Natural killer cell (primary cell): Measurements from ENCODE around the gene ANKRD6. TPM values are rescaled to one million over a fixed set of nuclear protein-coding genes. Genes with fewer than 3 reads are reported as not detected.

ENCODE experiments used
- ATAC-seq, 3 donors: fragments of 150-1000 bp in 2 of 3; fragments of 200-7000 bp in 1 of 3; cut with Tn5 transposase; 1 replicate in 1 of 3; 2 replicates in 2 of 3; pipeline ENCODE4 v1.10.0; 2021; ENCODE audit warnings: mild to moderate bottlenecking in 2 of 3, moderate library complexity in 2 of 3
- DNase-seq, 2 donors: peaks; one replicate each; pipeline versions ENCODE4 v3.0.0 to v3.0.0-alpha.2; 2013 to 2021; ENCODE audit warnings: mixed read lengths in 1 of 2
- H3K27ac ChIP-seq: one replicate; pipeline ENCODE4 v1.5.1; 2013; ENCODE audit warnings: mild to moderate bottlenecking, low read length
- H3K27me3 ChIP-seq: one replicate; pipeline ENCODE4 v1.6.1; 2013; ENCODE audit warnings: low read length; ENCODE audit not compliant: control insufficient read depth, insufficient read depth
- H3K36me3 ChIP-seq: one replicate; pipeline ENCODE4 v1.6.1; 2013; ENCODE audit warnings: low read length; ENCODE audit not compliant: control insufficient read depth, insufficient read depth
- H3K4me1 ChIP-seq: one replicate; pipeline ENCODE4 v1.6.1; 2013; ENCODE audit warnings: low read length; ENCODE audit not compliant: control insufficient read depth, insufficient read depth
- H3K4me3 ChIP-seq: one replicate; pipeline ENCODE4 v1.5.1; 2013; ENCODE audit warnings: low read length
- H3K9me3 ChIP-seq: one replicate; pipeline ENCODE4 v1.6.1; 2013; ENCODE audit warnings: low read length; ENCODE audit not compliant: control insufficient read depth, insufficient read depth
- H3K27ac Mint-ChIP-seq, 2 donors: one replicate each; pipeline ENCODE4 v1.8.0; 2022; ENCODE audit warnings: mild to moderate bottlenecking in 2 of 2, mixed read lengths in 2 of 2, moderate library complexity in 1 of 2
- H3K27me3 Mint-ChIP-seq, 2 donors: one replicate each; pipeline ENCODE4 v1.8.0; 2022; ENCODE audit warnings: low read depth in 2 of 2, mixed read lengths in 2 of 2
- H3K36me3 Mint-ChIP-seq: one replicate; pipeline ENCODE4 v1.8.0; 2022; ENCODE audit warnings: mixed read lengths
- H3K4me1 Mint-ChIP-seq, 2 donors: one replicate each; pipeline ENCODE4 v1.8.0; 2022; ENCODE audit warnings: mixed read lengths in 2 of 2
- H3K4me3 Mint-ChIP-seq: one replicate; pipeline ENCODE4 v1.8.0; 2022; ENCODE audit warnings: mild to moderate bottlenecking, moderate library complexity, mixed read lengths
- H3K9me3 Mint-ChIP-seq, 2 donors: one replicate each; pipeline ENCODE4 v1.8.0; 2022; ENCODE audit warnings: mixed read lengths in 2 of 2
- WGBS: methylation state at CpG from one replicate; pipeline ENCODE4 v1.1.7; 2013; ENCODE audit warnings: missing lambda C conversion rate; ENCODE audit not compliant: insufficient coverage; 5-methylcytosine and 5-hydroxymethylcytosine counted together
- intact Hi-C: fragments of 100-400 bp; cut with micrococcal nuclease; formaldehyde crosslinking; loops from one replicate; pipeline ENCODE4 v1.14.2; 2022
- total RNA-seq, 4 donors: library from RNA; stranded (reverse); fragments of 120-200 nt in 1 of 4; gene quantifications; one replicate each; pipeline versions ENCODE4 v1.2.3 to v1.2.4, GENCODE V29; 2013 to 2022
- TF ChIP-seq, protein P1 (sequence below): fragments of 200-600 bp; IDR thresholded peaks from one replicate; pipeline ENCODE4 v1.8.0; 2022; ENCODE audit warnings: antibody characterized with exemption

ANKRD6 gene
- total RNA-seq, 3 donors from 2014 or later (not counting 1 experiment from before 2014, with no cell fraction given), result 4.5 to 9.0 (median 4.6) TPM

DNA sequence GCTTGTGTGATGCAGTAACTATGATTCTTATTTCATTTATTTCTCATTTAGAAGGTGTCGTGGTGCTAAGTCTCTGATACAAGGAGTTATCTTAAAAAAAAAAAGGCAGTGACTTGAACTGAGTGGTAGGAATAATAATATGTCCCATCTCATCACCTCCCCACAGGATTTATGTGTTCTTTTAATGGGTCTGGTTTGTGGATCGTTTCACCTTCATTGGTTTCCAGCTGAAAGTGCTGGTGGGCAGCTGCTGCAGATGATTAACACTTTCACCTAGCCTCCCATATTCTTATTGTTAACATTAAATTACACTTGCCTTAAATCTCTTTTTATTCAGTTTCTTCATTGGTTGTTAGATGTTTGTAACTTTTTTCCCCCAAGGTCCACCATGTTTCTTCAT is 68.8 kb downstream of the ANKRD6 start:
- Histone ChIP-seq H3K4me1 (no peaks in the 10 kb centered on the region), H3K4me3 (no peak overlapping the region), H3K36me3 (no peaks in the 10 kb centered on the region), H3K27ac (no peak overlapping the region), H3K27me3 (no peaks in the 10 kb centered on the region), H3K9me3 (no peaks in the 10 kb centered on the region)
- H3K27me3 Mint-ChIP-seq, result no peaks in the 10 kb centered on the region
- H3K36me3 Mint-ChIP-seq, result no peaks in the 10 kb centered on the region
- no peak for ATAC-seq
- H3K9me3 Mint-ChIP-seq, result no peaks in the 10 kb centered on the region
- WGBS, result 100% methylated on average over 1 of the region's 2 CpGs
- H3K27ac Mint-ChIP-seq, result no peak overlapping the region
- TF ChIP-seq, protein P1, sequence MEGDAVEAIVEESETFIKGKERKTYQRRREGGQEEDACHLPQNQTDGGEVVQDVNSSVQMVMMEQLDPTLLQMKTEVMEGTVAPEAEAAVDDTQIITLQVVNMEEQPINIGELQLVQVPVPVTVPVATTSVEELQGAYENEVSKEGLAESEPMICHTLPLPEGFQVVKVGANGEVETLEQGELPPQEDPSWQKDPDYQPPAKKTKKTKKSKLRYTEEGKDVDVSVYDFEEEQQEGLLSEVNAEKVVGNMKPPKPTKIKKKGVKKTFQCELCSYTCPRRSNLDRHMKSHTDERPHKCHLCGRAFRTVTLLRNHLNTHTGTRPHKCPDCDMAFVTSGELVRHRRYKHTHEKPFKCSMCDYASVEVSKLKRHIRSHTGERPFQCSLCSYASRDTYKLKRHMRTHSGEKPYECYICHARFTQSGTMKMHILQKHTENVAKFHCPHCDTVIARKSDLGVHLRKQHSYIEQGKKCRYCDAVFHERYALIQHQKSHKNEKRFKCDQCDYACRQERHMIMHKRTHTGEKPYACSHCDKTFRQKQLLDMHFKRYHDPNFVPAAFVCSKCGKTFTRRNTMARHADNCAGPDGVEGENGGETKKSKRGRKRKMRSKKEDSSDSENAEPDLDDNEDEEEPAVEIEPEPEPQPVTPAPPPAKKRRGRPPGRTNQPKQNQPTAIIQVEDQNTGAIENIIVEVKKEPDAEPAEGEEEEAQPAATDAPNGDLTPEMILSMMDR, result no peak
- intact Hi-C loops, result no loop called here
- no peaks in the 10 kb centered on the region for H3K4me1 Mint-ChIP-seq
- no peak overlapping the region for H3K4me3 Mint-ChIP-seq
- no peak for DNase-seq

DNA sequence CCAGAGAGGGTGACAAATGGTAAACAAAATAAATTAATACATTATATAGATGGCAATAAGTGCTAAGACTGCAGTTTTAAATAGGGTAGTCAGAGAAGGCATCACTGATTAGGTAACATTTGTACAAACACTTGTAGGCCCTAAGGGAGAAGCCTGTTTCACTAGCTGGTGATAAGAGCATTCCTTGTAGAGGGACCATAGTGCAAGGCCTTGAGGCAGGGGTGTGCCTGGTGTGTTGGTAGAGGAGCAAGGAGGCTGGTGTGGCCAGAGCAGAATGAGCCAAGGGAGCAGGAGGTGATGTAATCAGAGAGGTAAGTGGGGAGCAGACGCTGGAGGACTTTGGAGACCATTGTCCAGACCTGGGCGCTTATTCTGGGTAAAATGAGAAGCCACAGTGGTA is 70.7 kb downstream of the ANKRD6 start:
- intact Hi-C loops, result no loop called here
- 87% methylated on average over 2 of the region's 2 CpGs for WGBS
- H3K4me3 Mint-ChIP-seq, result no peak overlapping the region
- H3K4me1 ChIP-seq, result no peaks in the 10 kb centered on the region
- TF ChIP-seq, protein P1, result no peak
- H3K27ac ChIP-seq, result no peak overlapping the region
- no peaks in the 10 kb centered on the region for H3K27me3 ChIP-seq
- ATAC-seq, result no peak
- no peaks in the 10 kb centered on the region for H3K36me3 Mint-ChIP-seq
- H3K4me3 ChIP-seq, result no peak overlapping the region
- H3K27me3 Mint-ChIP-seq, result no peaks in the 10 kb centered on the region
- no peak for DNase-seq
- no peaks in the 10 kb centered on the region for H3K4me1 Mint-ChIP-seq
- H3K27ac Mint-ChIP-seq, result no peak overlapping the region
- H3K36me3 ChIP-seq, result no peaks in the 10 kb centered on the region
- no peaks in the 10 kb centered on the region for H3K9me3 ChIP-seq
- H3K9me3 Mint-ChIP-seq, result no peaks in the 10 kb centered on the region

DNA sequence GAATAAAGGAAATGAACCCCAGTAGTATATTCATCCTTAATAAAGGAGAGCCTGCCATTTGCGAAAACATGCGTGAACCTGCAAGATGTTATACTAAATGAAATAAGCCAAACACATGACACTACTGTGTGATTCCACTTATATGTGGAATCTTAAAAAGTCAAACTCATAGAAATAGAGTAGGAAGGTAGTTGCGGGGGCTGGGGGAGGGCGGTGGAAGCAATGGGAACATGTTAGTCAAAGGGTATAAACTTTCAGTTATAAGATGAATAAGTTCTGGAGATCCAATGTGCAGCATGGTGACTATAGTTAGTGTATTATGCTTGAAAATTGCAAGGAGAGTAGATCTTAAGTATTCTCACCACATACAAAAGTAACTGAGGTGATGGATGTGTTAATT is 72.9 kb downstream of the ANKRD6 start:
- Histone ChIP-seq H3K4me3 (no peak overlapping the region), H3K36me3 (no peaks in the 10 kb centered on the region), H3K4me1 (no peaks in the 10 kb centered on the region), H3K27me3 (no peaks in the 10 kb centered on the region), H3K27ac (no peak overlapping the region), H3K9me3 (no peaks in the 10 kb centered on the region)
- Mint-ChIP-seq H3K9me3 (no peaks in the 10 kb centered on the region), H3K27ac (no peak overlapping the region), H3K4me3 (no peak overlapping the region), H3K36me3 (no peaks in the 10 kb centered on the region), H3K4me1 (no peaks in the 10 kb centered on the region), H3K27me3 (no peaks in the 10 kb centered on the region)
- intact Hi-C loops, result no loop called here
- ATAC-seq (no peak), DNase-seq (no peak)
- 100% methylated on average over 2 of the region's 4 CpGs for WGBS
- TF ChIP-seq, protein P1, result no peak

DNA sequence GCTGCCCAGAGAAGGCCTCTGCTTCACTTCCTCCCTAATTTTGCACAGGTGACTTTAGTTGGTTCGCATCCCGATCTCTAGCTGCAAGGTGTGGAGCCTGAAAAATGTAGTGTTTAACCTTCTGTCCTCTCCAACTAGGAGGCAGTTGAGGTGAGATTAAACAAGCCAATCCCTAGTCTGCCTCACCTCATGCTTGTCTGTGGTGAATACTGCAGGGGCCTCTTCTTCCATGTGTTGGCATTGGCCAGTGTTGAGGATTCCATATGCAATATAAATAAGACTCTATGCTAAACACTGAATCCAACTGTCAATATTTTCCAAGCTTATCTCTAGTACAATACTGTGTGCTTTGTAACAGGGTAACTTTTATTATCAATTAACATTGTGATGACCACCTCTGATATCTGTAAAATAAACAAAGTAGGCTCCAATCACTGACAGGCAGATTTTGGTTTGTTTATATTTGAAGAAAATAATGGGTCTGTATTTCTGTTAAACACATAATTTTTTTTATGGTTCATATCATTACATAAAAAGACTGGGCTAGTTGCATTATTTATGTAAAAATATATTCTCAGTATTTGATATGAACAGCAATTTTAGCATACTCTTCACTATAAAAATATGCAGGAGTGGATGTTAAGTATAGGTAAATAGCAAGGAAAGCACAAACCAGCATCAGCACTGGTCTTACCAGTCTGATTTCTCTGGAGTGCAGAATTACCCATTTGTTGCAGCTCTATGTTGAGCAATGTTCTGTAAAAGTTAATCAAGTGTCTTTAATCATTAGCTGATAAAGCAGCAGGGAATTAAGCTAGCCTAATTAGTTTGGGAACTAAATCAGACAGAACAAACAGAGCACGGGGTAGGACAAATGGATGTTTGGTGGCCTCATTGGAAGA is 74.0 kb downstream of the ANKRD6 start:
- no peaks in the 10 kb centered on the region for H3K27me3 ChIP-seq
- DNase-seq (no peak), ATAC-seq (no peak)
- Mint-ChIP-seq H3K27me3 (no peaks in the 10 kb centered on the region), H3K36me3 (no peaks in the 10 kb centered on the region), H3K27ac (no peak overlapping the region), H3K4me3 (no peak overlapping the region), H3K4me1 (no peaks in the 10 kb centered on the region), H3K9me3 (no peaks in the 10 kb centered on the region)
- H3K36me3 ChIP-seq, result no peaks in the 10 kb centered on the region
- no peak overlapping the region for H3K4me3 ChIP-seq
- no peak overlapping the region for H3K27ac ChIP-seq
- H3K9me3 ChIP-seq, result no peaks in the 10 kb centered on the region
- no peaks in the 10 kb centered on the region for H3K4me1 ChIP-seq
- WGBS, result 85% methylated on average over 3 of the region's 3 CpGs
- TF ChIP-seq, protein P1, result no peak
- intact Hi-C loops, result no loop called here
